Astrocyte (in vitro differentiated cells and primary cell): ENCODE data around the gene BMP10. TPM values are rescaled to one million over a fixed set of nuclear protein-coding genes. Genes with fewer than 3 reads are reported as not detected.

Experiments used
- DNase-seq: peaks from one replicate; pipeline ENCODE4 v3.0.0-alpha.2; 2010; ENCODE audit warnings: low read depth
- FAIRE-seq: peaks from 2 replicates; lab custom pipeline; 2011; peaks lifted over from hg19 to GRCh38; lab: Jason Lieb, UNC
- H2AFZ ChIP-seq: 2 replicates; pipeline ENCODE4 v1.6.0; 2012; ENCODE audit warnings: low read depth, low read length, inconsistent platforms
- H3K27ac ChIP-seq: 2 replicates; pipeline ENCODE4 v1.5.1; 2011; ENCODE audit warnings: low read depth, low read length, inconsistent platforms
- H3K27me3 ChIP-seq: 2 replicates; pipeline ENCODE4 v1.6.0; 2011; ENCODE audit warnings: low read length, inconsistent platforms; ENCODE audit not compliant: insufficient read depth
- H3K36me3 ChIP-seq: 2 replicates; pipeline ENCODE4 v1.5.1; 2011; ENCODE audit warnings: low read length, inconsistent platforms; ENCODE audit not compliant: insufficient read depth
- H3K4me1 ChIP-seq: 2 replicates; pipeline ENCODE4 v1.5.1; 2011; ENCODE audit warnings: low read length, inconsistent platforms; ENCODE audit not compliant: insufficient read depth
- H3K4me2 ChIP-seq: 2 replicates; pipeline ENCODE4 v1.6.0; 2012; ENCODE audit warnings: low read length, inconsistent platforms
- H3K4me3 ChIP-seq: 2 replicates; pipeline ENCODE4 v1.5.1; 2011; ENCODE audit warnings: low read depth, mild to moderate bottlenecking, low read length, inconsistent platforms; ENCODE audit not compliant: insufficient read depth
- H3K79me2 ChIP-seq: 2 replicates; pipeline ENCODE4 v1.6.0; 2012; ENCODE audit warnings: mild to moderate bottlenecking, low read length, inconsistent platforms; ENCODE audit not compliant: insufficient read depth
- H3K9ac ChIP-seq: 2 replicates; pipeline ENCODE4 v1.6.0; 2012; ENCODE audit warnings: mild to moderate bottlenecking, low read length, inconsistent platforms
- H3K9me3 ChIP-seq: 2 replicates; pipeline ENCODE4 v1.5.1; 2012; ENCODE audit warnings: low read depth, mild to moderate bottlenecking, low read length, inconsistent platforms; ENCODE audit not compliant: insufficient read depth
- H4K20me1 ChIP-seq: 2 replicates; pipeline ENCODE4 v1.6.0; 2012; ENCODE audit warnings: low read length, inconsistent platforms; ENCODE audit not compliant: insufficient read depth
- H3K27ac Mint-ChIP-seq: one replicate; pipeline ENCODE4 v1.8.0; 2021; ENCODE audit warnings: mild to moderate bottlenecking, mixed read lengths; ENCODE audit not compliant: unreplicated experiment
- H3K27me3 Mint-ChIP-seq: one replicate; pipeline ENCODE4 v1.8.0; 2021; ENCODE audit warnings: low read depth, mixed read lengths; ENCODE audit not compliant: unreplicated experiment
- H3K36me3 Mint-ChIP-seq: one replicate; pipeline ENCODE4 v1.8.0; 2021; ENCODE audit warnings: low read depth, mixed read lengths; ENCODE audit not compliant: unreplicated experiment
- H3K4me1 Mint-ChIP-seq: one replicate; pipeline ENCODE4 v1.8.0; 2021; ENCODE audit warnings: low read depth, mixed read lengths; ENCODE audit not compliant: unreplicated experiment
- H3K4me3 Mint-ChIP-seq: one replicate; pipeline ENCODE4 v1.8.0; 2021; ENCODE audit warnings: mild to moderate bottlenecking, moderate library complexity, mixed read lengths; ENCODE audit not compliant: unreplicated experiment
- H3K9me3 Mint-ChIP-seq: one replicate; pipeline ENCODE4 v1.8.0; 2021; ENCODE audit warnings: mild to moderate bottlenecking, mixed read lengths; ENCODE audit not compliant: unreplicated experiment
- EZH2 ChIP-seq: IDR thresholded peaks from 2 replicates; pipeline ENCODE4 v1.6.1; 2012; ENCODE audit warnings: mild to moderate bottlenecking, low read length, inconsistent platforms; ENCODE audit not compliant: insufficient read depth
- total RNA-seq: library from RNA; stranded (reverse); gene quantifications from 2 replicates; pipeline ENCODE4 v1.2.1, GENCODE V29; 2021
- TF ChIP-seq, protein P1 (sequence below): IDR thresholded peaks from 2 replicates; pipeline ENCODE4 v1.5.1; 2011; ENCODE audit warnings: low read depth, mild to moderate bottlenecking, inconsistent platforms, low read length, moderate library complexity; ENCODE audit not compliant: insufficient read depth

Gene BMP10
- total RNA-seq, 1 donor from 2014 or later, result not detected

DNA sequence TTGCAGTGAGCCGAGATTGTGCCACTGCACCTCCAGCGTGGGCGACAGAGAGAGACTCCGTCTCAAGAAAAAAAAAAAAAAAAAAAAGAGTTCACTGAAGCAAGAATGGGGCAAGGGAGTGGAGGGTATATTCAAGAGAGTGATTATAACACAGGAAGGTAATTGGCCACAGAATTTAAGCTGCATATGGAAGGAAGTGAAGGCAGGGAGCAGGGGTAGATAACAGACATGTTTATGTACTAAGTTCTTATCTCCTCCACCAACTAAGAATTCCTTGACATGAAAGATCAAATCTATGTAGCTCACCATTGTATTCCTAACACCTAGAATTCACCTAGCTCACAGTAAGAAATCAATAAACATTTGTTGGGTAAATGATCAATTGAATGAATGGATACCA is 44.2 kb upstream of the BMP10 start:
- H3K4me1 Mint-ChIP-seq, result no peaks in the 10 kb centered on the region
- Histone ChIP-seq H3K27ac (no peak overlapping the region), H3K9me3 (no peaks in the 10 kb centered on the region), H3K4me2 (no peak overlapping the region), H3K36me3 (no peaks in the 10 kb centered on the region), H3K27me3 (no peaks in the 10 kb centered on the region), H3K79me2 (no peaks in the 10 kb centered on the region), H3K9ac (no peak overlapping the region), H3K4me3 (no peak overlapping the region), H4K20me1 (no peaks in the 10 kb centered on the region), H2AFZ (no peak overlapping the region), H3K4me1 (peaks cover 5% of the 10 kb centered on the region)
- no peaks in the 10 kb centered on the region for H3K9me3 Mint-ChIP-seq
- H3K4me3 Mint-ChIP-seq, result no peak overlapping the region
- no peak for FAIRE-seq
- no peak overlapping the region for H3K27ac Mint-ChIP-seq
- no peak for DNase-seq
- TF ChIP-seq EZH2, result no peak
- TF ChIP-seq, protein P1, sequence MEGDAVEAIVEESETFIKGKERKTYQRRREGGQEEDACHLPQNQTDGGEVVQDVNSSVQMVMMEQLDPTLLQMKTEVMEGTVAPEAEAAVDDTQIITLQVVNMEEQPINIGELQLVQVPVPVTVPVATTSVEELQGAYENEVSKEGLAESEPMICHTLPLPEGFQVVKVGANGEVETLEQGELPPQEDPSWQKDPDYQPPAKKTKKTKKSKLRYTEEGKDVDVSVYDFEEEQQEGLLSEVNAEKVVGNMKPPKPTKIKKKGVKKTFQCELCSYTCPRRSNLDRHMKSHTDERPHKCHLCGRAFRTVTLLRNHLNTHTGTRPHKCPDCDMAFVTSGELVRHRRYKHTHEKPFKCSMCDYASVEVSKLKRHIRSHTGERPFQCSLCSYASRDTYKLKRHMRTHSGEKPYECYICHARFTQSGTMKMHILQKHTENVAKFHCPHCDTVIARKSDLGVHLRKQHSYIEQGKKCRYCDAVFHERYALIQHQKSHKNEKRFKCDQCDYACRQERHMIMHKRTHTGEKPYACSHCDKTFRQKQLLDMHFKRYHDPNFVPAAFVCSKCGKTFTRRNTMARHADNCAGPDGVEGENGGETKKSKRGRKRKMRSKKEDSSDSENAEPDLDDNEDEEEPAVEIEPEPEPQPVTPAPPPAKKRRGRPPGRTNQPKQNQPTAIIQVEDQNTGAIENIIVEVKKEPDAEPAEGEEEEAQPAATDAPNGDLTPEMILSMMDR, result no peak
- no peaks in the 10 kb centered on the region for H3K36me3 Mint-ChIP-seq
- no peaks in the 10 kb centered on the region for H3K27me3 Mint-ChIP-seq

GRCh38 chr2:68913359-68913758 is 42.2 kb upstream of the BMP10 start:
- no peak for DNase-seq
- Histone ChIP-seq H2AFZ (no peak overlapping the region), H3K79me2 (no peaks in the 10 kb centered on the region), H4K20me1 (no peaks in the 10 kb centered on the region), H3K27me3 (no peaks in the 10 kb centered on the region), H3K9me3 (no peaks in the 10 kb centered on the region), H3K9ac (no peak overlapping the region), H3K36me3 (no peaks in the 10 kb centered on the region), H3K4me2 (no peak overlapping the region), H3K4me1 (peaks cover 9% of the 10 kb centered on the region), H3K4me3 (no peak overlapping the region), H3K27ac (no peak overlapping the region)
- TF ChIP-seq, protein P1, result no peak
- no peak for TF ChIP-seq EZH2
- Mint-ChIP-seq H3K9me3 (no peaks in the 10 kb centered on the region), H3K4me1 (peaks cover 4% of the 10 kb centered on the region), H3K27me3 (no peaks in the 10 kb centered on the region), H3K36me3 (no peaks in the 10 kb centered on the region), H3K4me3 (no peak overlapping the region), H3K27ac (no peak overlapping the region)
- FAIRE-seq, result no peak

GRCh38 chr2:68912732-68913131 is 41.5 kb upstream of the BMP10 start:
- no peak overlapping the region for H3K4me3 Mint-ChIP-seq
- H3K9me3 ChIP-seq, result no peaks in the 10 kb centered on the region
- no peaks in the 10 kb centered on the region for H3K79me2 ChIP-seq
- no peak for FAIRE-seq
- H3K9me3 Mint-ChIP-seq, result no peaks in the 10 kb centered on the region
- H3K4me1 Mint-ChIP-seq, result peaks cover 7% of the 10 kb centered on the region
- no peak overlapping the region for H2AFZ ChIP-seq
- H3K27ac ChIP-seq, result no peak overlapping the region
- H3K36me3 Mint-ChIP-seq, result no peaks in the 10 kb centered on the region
- H3K27me3 ChIP-seq, result no peaks in the 10 kb centered on the region
- no peak overlapping the region for H3K4me2 ChIP-seq
- H3K27me3 Mint-ChIP-seq, result no peaks in the 10 kb centered on the region
- no peak overlapping the region for H3K4me3 ChIP-seq
- DNase-seq, result no peak
- H3K27ac Mint-ChIP-seq, result no peak overlapping the region
- TF ChIP-seq EZH2, result no peak
- TF ChIP-seq, protein P1, result no peak
- peaks cover 12% of the 10 kb centered on the region for H3K4me1 ChIP-seq
- H4K20me1 ChIP-seq, result no peaks in the 10 kb centered on the region
- H3K9ac ChIP-seq, result no peak overlapping the region
- no peaks in the 10 kb centered on the region for H3K36me3 ChIP-seq
